Tibial nerve (tissue), 4 donors: ENCODE data around the gene APCDD1.

ENCODE experiments used
- CTCF ChIP-seq, 5 experiments: fragments of 200-600 bp in 3 of 5; fragments of 450-650 bp in 2 of 5; sonication (generic) in 3 of 5; IDR thresholded peaks; one replicate each; pipeline ENCODE4 v1.5.1; 2016 to 2019; ENCODE audit warnings: antibody characterized with exemption in 5 of 5, mild to moderate bottlenecking in 3 of 5, moderate library complexity in 2 of 5
- EP300 ChIP-seq, 2 donors: sonication (generic); formaldehyde crosslinking; IDR thresholded peaks; one replicate each; pipeline ENCODE4 v1.6.1; 2017; ENCODE audit warnings: antibody characterized with exemption in 2 of 2, mild to moderate bottlenecking in 1 of 2
- POLR2A ChIP-seq, 2 donors: fragments of 450-650 bp; IDR thresholded peaks; one replicate each; pipeline ENCODE4 v1.6.1; 2017; ENCODE audit warnings: antibody characterized with exemption in 2 of 2, mild to moderate bottlenecking in 2 of 2, moderate library complexity in 2 of 2

GRCh38 chr18:10441472-10441871 lies 13.0 kb upstream of the APCDD1 start:
- TF ChIP-seq POLR2A (IDR thresholded peaks at IDR 0.05) = no peak
- TF ChIP-seq CTCF (IDR thresholded peaks at IDR 0.05) = no peak
- no peak for TF ChIP-seq EP300 (IDR thresholded peaks at IDR 0.05)
